HG03575 (cell line): ENCODE measurements around the gene WDR6.

Source experiments
- ATAC-seq: cut with Tn5 transposase; IDR thresholded peaks from one replicate; pipeline ENCODE4 v1.9.1; 2021; ENCODE audit not compliant: unreplicated experiment, insufficient number of reproducible peaks, low FRiP score; ENCODE audit errors: extremely low read depth

WDR6 gene

DNA sequence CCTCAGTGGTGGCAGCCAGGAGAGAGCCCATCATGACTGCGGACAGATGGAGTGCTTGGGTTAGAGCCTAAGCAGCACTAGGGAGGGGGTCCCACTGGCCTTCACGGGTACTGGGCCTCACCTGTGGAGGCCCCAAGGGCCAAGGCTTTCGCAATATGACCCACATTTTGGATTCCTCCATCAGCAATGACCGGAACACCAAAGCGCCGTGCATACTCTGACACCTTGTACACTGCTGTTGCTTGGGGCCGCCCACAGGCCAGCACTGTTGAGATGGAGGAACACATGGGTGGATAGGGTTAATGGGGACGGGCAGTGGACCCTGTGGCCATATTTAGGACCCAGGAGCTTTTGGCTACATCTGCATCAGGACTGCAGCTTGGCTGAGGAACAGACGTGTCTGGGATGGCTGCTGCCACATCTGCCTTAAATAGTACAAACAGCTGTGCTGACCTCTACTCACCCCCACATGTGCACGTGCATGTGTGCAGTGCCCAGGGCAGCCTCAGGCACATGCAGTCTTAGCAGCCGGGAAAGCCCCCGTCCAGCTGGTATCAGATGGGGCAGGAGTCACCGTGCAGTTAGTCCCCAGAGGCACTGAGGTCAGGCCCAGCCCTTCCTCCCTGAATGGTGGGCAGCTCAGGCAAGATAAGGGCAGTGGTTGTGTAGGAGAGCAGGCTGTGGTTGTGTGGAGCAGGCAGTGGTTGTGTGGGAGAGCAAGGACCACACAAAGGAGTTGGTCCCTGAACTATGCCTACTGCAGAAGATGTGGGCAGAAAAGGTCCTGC, 18.0 kb downstream of the WDR6 start:
- no peak for ATAC-seq

DNA sequence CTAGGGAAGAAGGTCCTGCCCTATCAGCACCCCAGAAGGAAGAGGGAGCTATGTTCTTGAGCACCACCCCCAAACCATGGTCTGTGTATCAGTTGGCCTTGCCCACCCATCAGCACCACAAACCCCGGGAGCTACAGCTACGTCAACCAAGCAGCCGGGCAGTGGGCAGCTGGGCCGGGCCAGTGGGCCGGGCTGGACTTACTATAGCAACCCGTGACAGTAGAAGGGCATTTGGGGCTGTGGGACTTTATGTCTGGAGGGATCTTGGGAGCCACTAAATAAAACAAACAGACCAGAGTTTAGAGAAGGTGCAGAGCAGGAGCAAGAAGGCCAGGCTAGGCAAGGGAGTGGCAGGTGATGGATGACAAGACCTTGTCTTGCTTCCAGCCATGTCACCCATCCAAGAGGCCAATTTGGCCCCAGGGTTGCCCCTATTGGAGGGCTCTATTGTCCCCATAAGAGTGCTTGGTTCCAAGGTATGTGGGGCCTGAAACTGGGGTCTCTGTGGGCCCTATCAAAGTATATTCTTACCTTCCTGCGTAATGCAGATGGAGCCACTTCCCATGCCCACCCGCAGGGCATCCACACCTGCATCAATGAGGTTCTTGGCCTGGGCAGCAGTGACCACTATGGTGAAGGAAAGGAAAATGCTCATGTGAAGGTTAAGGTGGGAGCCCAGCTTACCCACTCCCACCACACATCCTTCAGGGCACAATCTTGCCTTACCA, 18.8 kb downstream of the WDR6 start:
- no peak for ATAC-seq

DNA sequence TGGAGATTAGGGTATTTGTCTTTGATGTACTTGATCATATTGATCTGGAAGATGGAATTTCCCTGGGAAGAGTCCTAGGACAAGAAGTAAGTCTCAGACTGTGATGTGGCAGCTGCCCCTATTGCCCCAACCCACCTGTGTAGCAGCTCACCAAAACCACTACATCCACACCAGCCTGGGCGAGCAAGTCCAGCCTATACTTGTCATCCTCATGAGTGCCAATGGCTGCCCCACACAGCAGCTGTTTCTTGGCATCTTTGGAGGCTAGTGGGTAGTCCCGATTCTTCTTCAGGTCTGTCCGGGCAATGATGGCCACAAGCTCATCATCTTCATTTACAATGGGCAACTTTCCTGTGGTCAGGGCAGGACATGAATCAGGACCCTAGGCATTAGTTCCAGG, 19.3 kb downstream of the WDR6 start:
- no peak for ATAC-seq

DNA sequence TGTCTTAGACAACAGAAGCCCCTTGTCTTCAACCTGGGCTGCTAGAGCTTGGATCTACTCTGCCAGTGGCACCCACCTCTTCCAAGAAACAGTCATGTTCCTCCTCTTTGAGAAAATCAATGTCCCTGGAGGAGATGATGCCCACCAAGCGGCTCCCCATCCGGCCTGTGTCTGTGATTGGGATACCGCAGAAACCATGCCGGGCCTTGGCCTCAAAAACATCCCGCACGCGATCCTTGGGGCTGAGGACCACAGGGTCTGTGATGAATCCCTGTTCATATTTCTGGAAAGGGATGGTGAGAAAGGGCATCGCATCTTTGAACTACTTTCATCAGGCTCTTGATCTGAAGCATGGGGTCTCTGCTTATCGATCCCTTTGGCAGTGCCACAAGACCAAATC, 20.4 kb downstream of the WDR6 start:
- ATAC-seq = no peak

DNA sequence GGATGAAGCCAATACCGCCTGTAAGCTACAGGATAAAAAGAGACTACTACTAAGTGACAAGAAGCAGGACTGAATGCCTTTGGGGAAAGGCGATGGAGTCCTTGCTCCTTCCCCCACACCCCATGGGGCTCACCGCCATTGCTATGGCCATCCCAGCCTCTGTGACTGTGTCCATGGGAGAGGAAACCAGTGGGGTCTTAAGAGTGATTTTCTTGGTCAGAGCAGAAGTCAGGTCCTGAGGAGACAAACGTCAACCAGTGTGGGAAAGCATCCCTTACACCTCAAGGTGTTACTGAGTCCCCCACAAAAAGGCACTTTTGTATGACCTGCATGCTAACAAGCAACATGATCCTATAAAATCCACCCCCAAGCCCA, 21.1 kb downstream of the WDR6 start:
- no peak for ATAC-seq

DNA sequence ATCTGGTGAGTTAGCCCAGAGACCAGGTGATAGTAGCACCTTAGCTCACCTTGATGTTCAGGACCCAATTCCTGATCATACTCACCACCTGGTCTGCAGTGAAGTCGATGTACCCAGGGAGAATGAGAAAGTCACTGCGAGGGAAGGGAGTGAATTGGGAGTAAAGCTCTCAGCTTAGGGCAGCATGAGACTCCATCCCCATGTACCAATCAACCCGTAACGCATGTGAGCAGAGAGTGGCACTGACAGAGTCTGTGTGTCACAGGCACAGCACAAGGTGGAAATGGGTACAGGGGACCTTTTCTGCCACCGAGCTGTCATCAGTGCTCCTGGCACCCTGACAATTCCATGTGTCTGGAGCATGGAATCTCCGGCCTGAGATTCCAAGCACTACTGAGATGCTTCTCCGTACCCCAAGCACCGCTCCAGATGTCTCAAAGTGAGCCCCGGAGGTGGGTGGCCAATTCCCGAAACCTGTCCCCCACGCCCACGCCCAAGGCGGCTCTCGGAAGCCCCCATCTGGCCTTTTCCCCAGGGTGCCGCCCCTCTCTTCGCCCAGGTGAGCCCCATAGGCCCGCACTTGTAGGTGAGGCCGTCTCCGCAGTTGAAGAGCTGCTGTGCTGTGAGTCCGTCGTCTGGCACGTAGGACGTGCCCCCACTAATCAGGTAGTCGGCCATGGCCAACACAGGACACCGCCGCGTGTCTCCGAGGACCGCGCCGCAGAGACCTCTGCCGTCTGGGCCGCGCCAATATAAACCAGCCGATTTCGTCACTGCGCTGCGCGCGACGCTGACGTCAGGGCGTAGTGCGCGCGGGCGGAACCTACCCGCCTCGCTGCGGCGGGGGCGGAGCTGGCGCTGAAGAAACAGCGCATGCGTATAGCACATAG, 21.7 kb downstream of the WDR6 start, which contains the start of gene IMPDH2:
Gene IMPDH2, minus strand, starts transcription at position 726 of the 890 bp plus-strand sequence. Its CDS starts 48 bp downstream, at position 678.
- ATAC-seq = no peak

DNA sequence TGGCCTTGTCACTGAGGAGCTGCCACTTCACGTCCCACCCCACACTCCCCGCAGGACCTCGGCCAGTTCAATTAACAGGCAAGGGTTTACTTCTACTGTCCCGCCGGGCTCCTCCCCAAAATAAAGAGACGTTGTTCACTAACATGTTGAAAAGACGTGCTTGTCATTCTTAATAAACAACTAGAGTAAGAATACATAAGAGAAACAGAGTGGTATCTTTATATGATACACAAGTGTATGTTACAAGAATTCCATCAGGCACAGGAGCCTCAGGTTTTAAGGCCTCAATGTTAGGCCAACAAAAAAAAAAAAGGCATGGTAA, 22.3 kb downstream of the WDR6 start:
- no peak for ATAC-seq

DNA sequence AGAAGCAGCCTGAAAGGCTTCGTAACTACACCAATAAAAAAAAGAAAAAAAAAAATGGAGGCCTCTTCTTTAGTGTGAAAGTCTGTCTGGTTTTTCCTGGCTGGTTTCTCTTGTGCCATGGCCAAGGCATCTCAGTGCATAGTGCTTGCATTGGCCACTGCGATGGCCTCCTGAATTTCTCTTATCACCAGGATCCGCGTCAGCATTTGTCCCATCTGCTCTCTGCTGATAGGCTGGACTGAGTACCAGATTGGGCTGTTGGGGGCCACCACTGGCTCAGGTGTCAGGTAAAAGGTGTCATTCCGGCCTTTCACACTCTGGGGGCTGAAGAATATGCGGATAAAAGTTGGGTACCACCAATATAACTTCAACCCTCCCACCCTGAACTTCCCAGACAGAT, 23.1 kb downstream of the WDR6 start:
- ATAC-seq = no peak

DNA sequence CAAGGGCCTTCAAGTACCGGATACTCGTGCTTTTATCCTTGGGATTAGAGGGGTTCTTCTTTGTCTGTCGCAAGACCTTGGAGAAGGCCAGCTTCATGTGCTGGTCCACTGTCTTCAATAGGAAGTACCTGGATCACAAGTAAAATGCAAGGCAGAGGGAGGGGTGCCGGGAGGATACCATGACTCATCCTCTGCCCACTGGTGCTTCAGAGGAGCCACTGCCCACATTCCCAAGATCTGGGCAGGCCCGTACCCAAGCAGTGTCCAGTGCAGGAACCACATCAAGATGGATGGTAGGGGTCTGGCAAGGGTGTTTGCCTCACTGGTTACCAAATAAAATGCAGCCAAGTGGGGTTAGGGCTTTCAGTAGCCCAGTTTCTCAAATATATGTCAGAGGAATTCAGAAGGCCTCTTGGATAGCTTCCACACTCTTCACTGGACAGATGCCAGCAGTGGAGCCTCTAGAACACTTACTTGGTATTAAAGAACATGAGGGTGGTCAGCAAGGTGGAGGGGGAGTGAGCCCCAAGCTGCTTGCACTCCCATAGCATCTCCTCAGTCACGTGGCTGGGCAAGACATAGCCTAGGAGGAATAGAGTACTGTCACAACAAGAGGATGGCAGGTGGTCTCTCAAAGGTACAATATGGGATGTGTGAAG, 25.6 kb downstream of the WDR6 start:
- ATAC-seq = no peak

DNA sequence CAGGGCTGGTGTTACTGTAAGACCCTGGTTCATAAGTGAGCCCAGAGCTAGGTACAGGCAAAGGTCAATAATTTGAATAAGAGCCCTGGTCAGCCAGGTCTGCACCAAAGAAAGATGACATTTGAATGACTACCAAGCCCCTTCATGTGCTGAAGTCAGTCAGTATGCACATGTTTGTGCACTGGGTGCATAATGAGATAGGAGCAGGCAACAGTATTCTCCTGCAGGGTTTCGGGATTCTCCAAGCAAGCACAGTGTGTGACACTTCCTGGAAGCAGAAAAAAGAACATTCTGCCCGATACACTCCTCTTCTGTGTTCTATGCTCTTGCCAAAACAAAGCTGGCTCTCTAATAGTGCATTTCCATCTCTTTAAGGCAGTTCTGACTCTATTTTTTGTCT, 27.5 kb downstream of the WDR6 start:
- ATAC-seq = no peak

DNA sequence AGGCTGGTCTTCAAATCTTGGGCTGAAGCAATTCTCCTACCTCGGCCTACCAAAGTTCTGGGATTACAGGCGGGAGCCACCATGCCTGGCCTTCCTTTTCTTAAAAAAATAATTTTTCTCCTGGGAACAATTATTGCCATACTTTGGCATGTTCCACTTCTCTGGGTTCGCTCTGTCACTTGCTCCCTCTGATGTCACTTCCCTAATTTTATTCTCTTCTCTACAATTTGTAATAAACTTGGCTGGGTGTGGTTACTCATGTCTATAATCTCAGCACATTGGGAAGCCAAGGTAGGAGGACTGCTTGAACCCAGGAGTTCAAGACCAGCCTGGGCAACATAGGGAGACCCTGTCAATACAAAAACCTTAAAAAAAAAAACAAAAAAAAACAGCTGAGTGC, 28.1 kb downstream of the WDR6 start:
- ATAC-seq = no peak

DNA sequence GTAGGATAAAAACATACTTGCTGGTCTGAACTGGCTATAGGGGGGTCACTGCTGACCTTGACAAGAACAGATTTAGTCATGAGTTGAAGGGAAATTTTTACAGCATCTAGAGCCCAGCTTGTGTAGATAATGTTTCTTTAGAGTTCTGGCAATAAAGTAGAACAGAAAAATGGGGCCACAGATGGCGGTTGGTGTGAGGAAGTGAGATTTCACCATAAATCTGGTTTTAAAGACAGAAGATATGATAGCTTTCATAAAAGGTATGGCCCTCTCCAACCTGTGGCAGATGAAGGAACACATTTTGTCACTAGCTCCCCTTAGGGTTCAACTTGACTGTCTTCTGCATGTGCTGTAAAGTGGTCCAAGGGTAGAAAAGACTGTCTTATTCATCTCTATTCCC, 46.4 kb downstream of the WDR6 start:
- no peak for ATAC-seq

DNA sequence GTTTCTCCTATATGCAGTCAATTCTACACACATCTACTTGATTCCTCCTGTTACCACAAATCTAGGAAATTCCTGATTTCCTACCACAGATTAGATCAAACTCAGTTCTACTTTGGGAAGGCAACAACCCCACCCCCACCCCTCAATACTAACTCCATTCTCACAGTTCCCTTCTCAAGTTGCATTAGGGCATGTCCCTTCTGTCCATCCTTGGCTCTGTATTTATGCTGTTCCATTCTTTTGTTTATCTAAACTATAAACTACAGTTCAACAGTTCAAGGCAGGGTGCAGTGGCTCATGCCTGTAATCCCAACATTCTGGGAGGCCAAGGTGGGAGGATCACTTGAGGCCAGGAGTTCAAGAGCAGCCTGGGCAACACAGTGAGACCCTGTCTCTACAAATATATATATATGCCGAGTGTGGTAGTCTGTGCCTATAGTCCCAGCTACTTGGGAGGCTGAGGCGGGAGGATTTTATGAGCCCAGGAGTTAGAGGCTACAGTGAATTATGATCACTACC, 47.2 kb downstream of the WDR6 start:
- ATAC-seq = no peak

DNA sequence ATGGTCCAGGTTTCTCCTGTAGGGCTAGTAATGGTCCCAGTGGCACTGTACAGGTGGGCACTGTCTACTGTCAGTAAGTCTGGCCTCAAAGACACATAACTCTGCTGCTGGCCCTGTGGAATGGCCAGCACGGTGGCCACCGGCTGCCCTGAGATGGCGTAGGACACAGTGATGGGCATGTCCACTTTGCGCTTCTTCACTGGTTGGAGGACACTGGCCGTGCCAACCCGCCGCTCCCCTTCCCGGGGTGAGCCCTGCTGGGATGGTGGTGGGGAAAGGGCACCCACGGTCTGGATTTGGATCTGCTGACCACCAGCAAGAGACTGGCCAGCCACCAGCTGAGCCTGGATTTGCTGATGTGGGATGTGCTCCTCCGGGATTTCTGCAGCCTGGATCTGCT, 50.1 kb downstream of the WDR6 start:
- no peak for ATAC-seq

DNA sequence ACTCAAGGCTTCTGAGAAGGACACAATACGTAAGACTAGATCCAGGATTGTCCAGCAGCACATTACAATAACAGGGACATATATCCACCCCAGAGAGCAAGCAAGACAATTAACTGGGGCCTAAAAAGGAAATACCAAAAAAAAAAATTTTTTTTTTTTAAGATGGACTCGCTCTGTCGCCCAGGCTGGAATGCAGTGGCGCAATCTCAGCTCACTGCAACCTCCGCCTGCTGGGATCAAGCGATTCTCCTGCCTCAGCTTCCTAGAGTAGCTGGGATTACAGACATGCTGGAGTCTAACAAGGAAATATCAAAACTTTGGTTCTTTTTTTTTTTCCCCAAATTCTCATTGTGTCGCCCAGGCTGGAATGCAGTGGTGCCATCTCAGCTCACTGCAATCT, 50.8 kb downstream of the WDR6 start:
- ATAC-seq = no peak
